HL-60 (cell line): ENCODE measurements around the gene BICRAL.

ENCODE experiments used
- DNase-seq, 2 experiments: peaks; one replicate each; pipeline ENCODE4 v3.0.0-alpha.2; 2010 to 2020; ENCODE audit warnings: low read depth in 1 of 2, low spot score in 1 of 2
- H3K27ac ChIP-seq: fragments of 250-450 bp; sonication (Bioruptor Pico); replicated peaks from 2 replicates; pipeline ENCODE4 v1.5.1; 2020; ENCODE audit warnings: mild to moderate bottlenecking, moderate library complexity
- H3K27me3 ChIP-seq: fragments of 250-450 bp; sonication (Bioruptor Pico); 2 replicates; pipeline ENCODE4 v1.5.1; 2021; ENCODE audit warnings: mild to moderate bottlenecking, moderate library complexity; ENCODE audit not compliant: insufficient read depth, poor library complexity, severe bottlenecking
- H3K4me3 ChIP-seq: replicated peaks from 2 replicates; pipeline ENCODE4 v1.5.1; 2011; ENCODE audit warnings: mild to moderate bottlenecking, control low read depth, low read length; ENCODE audit not compliant: insufficient read depth
- GABPA ChIP-seq: IDR thresholded peaks from 2 replicates; pipeline ENCODE4 v1.6.1; 2012; ENCODE audit warnings: low read depth
- POLR2AphosphoS5 ChIP-seq: IDR thresholded peaks from 2 replicates; pipeline ENCODE4 v1.6.1; 2012; ENCODE audit warnings: low read depth
- SPI1 ChIP-seq: IDR thresholded peaks from 2 replicates; pipeline ENCODE4 v1.6.1; 2012; ENCODE audit warnings: low read depth, mild to moderate bottlenecking, borderline replicate concordance
- TF ChIP-seq, protein P1 (sequence below): IDR thresholded peaks from 2 replicates; pipeline ENCODE4 v1.6.1; 2012; ENCODE audit warnings: low read depth; ENCODE audit not compliant: insufficient replicate concordance
- TF ChIP-seq, protein P2 (sequence below): IDR thresholded peaks from one replicate; pipeline ENCODE4 v1.5.1; 2011; ENCODE audit warnings: low read length, control low read depth, inconsistent platforms; ENCODE audit not compliant: insufficient read depth

The BICRAL gene

DNA sequence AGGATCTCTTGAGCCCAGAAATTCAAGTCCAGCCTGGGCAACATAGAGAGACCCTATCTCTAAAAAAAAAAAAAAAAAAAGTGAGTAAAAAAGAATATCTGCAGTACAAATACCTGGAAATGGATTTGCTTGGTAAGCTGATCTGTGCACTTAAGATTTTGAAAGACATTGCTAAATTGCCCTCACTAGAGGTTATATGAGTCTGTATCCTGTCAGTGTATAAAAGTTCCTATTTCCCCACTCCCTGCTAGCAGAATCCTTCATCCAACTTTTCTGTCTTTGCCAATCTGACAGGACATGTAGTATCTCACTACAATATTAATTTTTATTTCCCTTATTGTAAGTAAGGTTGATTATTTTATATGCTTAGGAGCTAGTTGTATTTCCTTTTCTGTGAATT, 36.1 kb downstream of the BICRAL start:
- no peak overlapping the region for H3K27ac ChIP-seq
- no peak overlapping the region for H3K4me3 ChIP-seq
- TF ChIP-seq, protein P1, sequence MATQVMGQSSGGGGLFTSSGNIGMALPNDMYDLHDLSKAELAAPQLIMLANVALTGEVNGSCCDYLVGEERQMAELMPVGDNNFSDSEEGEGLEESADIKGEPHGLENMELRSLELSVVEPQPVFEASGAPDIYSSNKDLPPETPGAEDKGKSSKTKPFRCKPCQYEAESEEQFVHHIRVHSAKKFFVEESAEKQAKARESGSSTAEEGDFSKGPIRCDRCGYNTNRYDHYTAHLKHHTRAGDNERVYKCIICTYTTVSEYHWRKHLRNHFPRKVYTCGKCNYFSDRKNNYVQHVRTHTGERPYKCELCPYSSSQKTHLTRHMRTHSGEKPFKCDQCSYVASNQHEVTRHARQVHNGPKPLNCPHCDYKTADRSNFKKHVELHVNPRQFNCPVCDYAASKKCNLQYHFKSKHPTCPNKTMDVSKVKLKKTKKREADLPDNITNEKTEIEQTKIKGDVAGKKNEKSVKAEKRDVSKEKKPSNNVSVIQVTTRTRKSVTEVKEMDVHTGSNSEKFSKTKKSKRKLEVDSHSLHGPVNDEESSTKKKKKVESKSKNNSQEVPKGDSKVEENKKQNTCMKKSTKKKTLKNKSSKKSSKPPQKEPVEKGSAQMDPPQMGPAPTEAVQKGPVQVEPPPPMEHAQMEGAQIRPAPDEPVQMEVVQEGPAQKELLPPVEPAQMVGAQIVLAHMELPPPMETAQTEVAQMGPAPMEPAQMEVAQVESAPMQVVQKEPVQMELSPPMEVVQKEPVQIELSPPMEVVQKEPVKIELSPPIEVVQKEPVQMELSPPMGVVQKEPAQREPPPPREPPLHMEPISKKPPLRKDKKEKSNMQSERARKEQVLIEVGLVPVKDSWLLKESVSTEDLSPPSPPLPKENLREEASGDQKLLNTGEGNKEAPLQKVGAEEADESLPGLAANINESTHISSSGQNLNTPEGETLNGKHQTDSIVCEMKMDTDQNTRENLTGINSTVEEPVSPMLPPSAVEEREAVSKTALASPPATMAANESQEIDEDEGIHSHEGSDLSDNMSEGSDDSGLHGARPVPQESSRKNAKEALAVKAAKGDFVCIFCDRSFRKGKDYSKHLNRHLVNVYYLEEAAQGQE, result no peak
- TF ChIP-seq, protein P2, sequence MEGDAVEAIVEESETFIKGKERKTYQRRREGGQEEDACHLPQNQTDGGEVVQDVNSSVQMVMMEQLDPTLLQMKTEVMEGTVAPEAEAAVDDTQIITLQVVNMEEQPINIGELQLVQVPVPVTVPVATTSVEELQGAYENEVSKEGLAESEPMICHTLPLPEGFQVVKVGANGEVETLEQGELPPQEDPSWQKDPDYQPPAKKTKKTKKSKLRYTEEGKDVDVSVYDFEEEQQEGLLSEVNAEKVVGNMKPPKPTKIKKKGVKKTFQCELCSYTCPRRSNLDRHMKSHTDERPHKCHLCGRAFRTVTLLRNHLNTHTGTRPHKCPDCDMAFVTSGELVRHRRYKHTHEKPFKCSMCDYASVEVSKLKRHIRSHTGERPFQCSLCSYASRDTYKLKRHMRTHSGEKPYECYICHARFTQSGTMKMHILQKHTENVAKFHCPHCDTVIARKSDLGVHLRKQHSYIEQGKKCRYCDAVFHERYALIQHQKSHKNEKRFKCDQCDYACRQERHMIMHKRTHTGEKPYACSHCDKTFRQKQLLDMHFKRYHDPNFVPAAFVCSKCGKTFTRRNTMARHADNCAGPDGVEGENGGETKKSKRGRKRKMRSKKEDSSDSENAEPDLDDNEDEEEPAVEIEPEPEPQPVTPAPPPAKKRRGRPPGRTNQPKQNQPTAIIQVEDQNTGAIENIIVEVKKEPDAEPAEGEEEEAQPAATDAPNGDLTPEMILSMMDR, result no peak
- H3K27me3 ChIP-seq, result no peaks in the 10 kb centered on the region
- DNase-seq, result no peak

DNA sequence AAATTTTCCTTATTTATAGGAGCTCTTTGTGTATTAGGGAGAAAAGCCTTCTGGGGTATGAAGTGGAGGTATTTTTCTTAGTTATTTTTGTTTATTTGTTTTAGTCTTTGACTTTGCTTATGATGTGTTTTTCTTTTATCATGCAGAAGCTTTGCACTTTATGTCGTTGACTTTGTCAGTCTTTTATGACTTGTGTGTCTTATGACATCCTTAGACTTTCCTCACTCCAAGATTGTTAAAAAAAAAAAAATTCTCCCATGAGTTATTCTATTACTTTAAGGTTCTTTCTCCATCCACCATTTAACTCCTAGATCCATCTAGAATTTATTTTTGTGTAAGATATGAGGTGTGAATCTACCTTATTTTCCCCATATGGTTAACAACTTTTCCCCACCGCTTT, 36.6 kb downstream of the BICRAL start:
- Histone ChIP-seq H3K27ac (no peak overlapping the region), H3K27me3 (no peaks in the 10 kb centered on the region), H3K4me3 (no peak overlapping the region)
- no peak for DNase-seq
- TF ChIP-seq, protein P1, result no peak
- TF ChIP-seq POLR2AphosphoS5 (no peak), SPI1 (no peak)

DNA sequence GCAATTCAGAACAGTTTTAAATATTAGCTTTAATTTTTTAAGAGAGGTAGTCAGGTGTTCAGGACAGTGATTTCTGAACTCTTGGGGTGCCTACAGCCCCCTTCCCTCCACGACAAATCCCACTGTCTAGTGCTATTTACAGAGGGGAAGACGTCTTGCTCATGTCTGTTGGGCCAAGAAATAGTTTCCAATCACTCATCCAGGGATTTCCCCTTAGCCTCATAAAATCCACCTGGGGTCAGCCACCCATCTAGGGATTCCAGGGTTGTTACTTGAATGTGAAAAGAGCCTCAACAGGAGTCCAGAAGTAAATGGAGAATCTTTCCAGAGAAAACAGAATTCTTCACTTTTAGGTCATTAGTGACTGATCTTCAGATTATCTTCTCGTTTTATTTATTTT, 37.0 kb downstream of the BICRAL start:
- H3K27ac ChIP-seq, result no peak overlapping the region
- H3K27me3 ChIP-seq, result no peaks in the 10 kb centered on the region
- TF ChIP-seq GABPA (no peak), SPI1 (no peak), POLR2AphosphoS5 (no peak)
- TF ChIP-seq, protein P1, result no peak
- TF ChIP-seq, protein P2, result no peak
- no peak for DNase-seq
- no peak overlapping the region for H3K4me3 ChIP-seq
